Pancreas (tissue), 10 donors: ENCODE measurements around the gene FRMD4B. TPM values are rescaled to one million over a fixed set of nuclear protein-coding genes. Genes with fewer than 3 reads are reported as not detected.

Source experiments
- ATAC-seq, 4 donors: fragments of 200-7000 bp; cut with Tn5 transposase; one replicate each; pipeline versions ENCODE4 v1.8.0 to v1.9.1; 2020; ENCODE audit warnings: mild to moderate bottlenecking in 4 of 4, moderate library complexity in 4 of 4
- DNase-seq, 6 donors: peaks; one replicate each; pipeline ENCODE4 v3.0.0-alpha.2; 2020
- FAIRE-seq: peaks from 2 replicates; lab custom pipeline; 2012; peaks lifted over from hg19 to GRCh38; lab: Jason Lieb, UNC
- H3K27ac ChIP-seq, 4 donors: fragments of 200-600 bp; sonication (generic); 1 replicate in 3 of 4; 2 replicates in 1 of 4; pipeline versions ENCODE4 v1.5.0 to v1.8.0; 2020
- H3K27me3 ChIP-seq, 4 donors: fragments of 200-600 bp; one replicate each; pipeline ENCODE4 v1.8.0; 2021
- H3K36me3 ChIP-seq, 3 donors: fragments of 200-600 bp; sonication (generic) in 1 of 3; one replicate each; pipeline versions ENCODE4 v1.5.0 to v1.8.0; 2020 to 2021
- H3K4me1 ChIP-seq, 3 donors: fragments of 200-600 bp; one replicate each; pipeline ENCODE4 v1.8.0; 2021
- H3K4me3 ChIP-seq, 4 donors: fragments of 200-600 bp; sonication (generic) in 2 of 4; one replicate each; pipeline versions ENCODE4 v1.5.0 to v1.8.0; 2020 to 2021
- H3K9me3 ChIP-seq, 4 donors: fragments of 200-600 bp; one replicate each; pipeline ENCODE4 v1.8.0; 2021
- CTCF ChIP-seq, 4 donors: fragments of 200-600 bp; sonication (generic) in 3 of 4; IDR thresholded peaks; one replicate each; pipeline versions ENCODE4 v1.5.0 to v1.8.0; 2021; ENCODE audit warnings: antibody characterized with exemption in 4 of 4
- whole genome bisulfite sequencing, 2 donors: extraction: QIAGEN DNeasy Blood & Tissue Kit; methylation state at CpG; one replicate each; pipeline ENCODE4 v1.1.7; 2013; 5-methylcytosine and 5-hydroxymethylcytosine counted together
- intact Hi-C, 3 donors: fragments of 100-400 bp; cut with DNase I; formaldehyde crosslinking; loops; one replicate each; pipeline versions ENCODE4 v1.11.1 to v1.14.2; 2022
- polyA plus RNA-seq, 2 donors: library from polyadenylated mRNA; stranded (reverse); fragments of 200-250 nt; gene quantifications; one replicate each; pipeline ENCODE4 v1.2.3, GENCODE V29; 2013
- total RNA-seq, 6 donors: library from RNA; stranded (reverse); fragmentation: NEBNext Ultra II Directional in 4 of 6; extraction: Animal tissue kit (Norgen Biotek cat#: 25700) in 4 of 6; gene quantifications; one replicate each; pipeline versions ENCODE4 v1.2.1 to v1.2.4, GENCODE V29; 2021 to 2023
- donor health status: healthy with polysubstance abuse.
- donor health status: DM: no; HTN: no; CAD: no; lungs with moderate emphysema.
- donor health status: DM: no; HTN: no; CAD: no.
- donor health status: control.
- donor health status: control.
- donor health status: Bipolar disorder and iron deficiency.
- donor health status: DM: yes; HTN: yes; CAD: no.
- donor health status: DM: no; HTN: no; CAD: no.
- donor health status: DM: no; HTN: no; CAD: no.
- donor health status: DM: yes; HTN: yes; CAD: no.

The FRMD4B gene
- total and polyA plus RNA-seq, 8 donors = 4.9 to 20.0 (median 7.3) TPM

- no peak for ATAC-seq
- no peak for FAIRE-seq
- no peak for TF ChIP-seq CTCF (IDR thresholded peaks at IDR 0.05)
Observed at GRCh38 chr3:69392850-69393249, 7.0 kb upstream of the FRMD4B start.

GRCh38 chr3:69392415-69392814 lies 6.5 kb upstream of the FRMD4B start:
- ATAC-seq (no peak), FAIRE-seq (no peak), DNase-seq (no peak)
- Histone ChIP-seq H3K4me1 (no peaks in the 10 kb centered on the region), H3K27ac (no peak overlapping the region), H3K36me3 (no peaks in the 10 kb centered on the region), H3K9me3 (no peaks in the 10 kb centered on the region), H3K27me3 (peaks cover 0 to 5% (median 0%) of the 10 kb centered on the region in 4 donors), H3K4me3 (no peak overlapping the region)
- 72 to 85% methylated on average over 2 of the region's 2 CpGs for whole genome bisulfite sequencing, 2 donors
- no peak for TF ChIP-seq CTCF (IDR thresholded peaks at IDR 0.05)
- intact Hi-C loops = no loop called here

More at GRCh38 chr3:69392850-69393249, 7.0 kb upstream of the FRMD4B start:
- H3K9me3 ChIP-seq = no peaks in the 10 kb centered on the region
- no peak for DNase-seq
- peaks cover 0 to 5% (median 0%) of the 10 kb centered on the region in 4 donors for H3K27me3 ChIP-seq
- no peak overlapping the region for H3K27ac ChIP-seq
- 52 to 71% methylated on average over 3 of the region's 3 CpGs for WGBS, 2 donors
- no peak overlapping the region for H3K4me3 ChIP-seq
- H3K4me1 ChIP-seq = no peaks in the 10 kb centered on the region
- H3K36me3 ChIP-seq = no peaks in the 10 kb centered on the region
- intact Hi-C loops = no loop called here

- no peak overlapping the region for H3K4me3 ChIP-seq
- no peaks in the 10 kb centered on the region for H3K4me1 ChIP-seq
- FAIRE-seq = no peak
- no peaks in the 10 kb centered on the region for H3K36me3 ChIP-seq
- H3K27ac ChIP-seq = no peak overlapping the region
- no peak for DNase-seq
- H3K27me3 ChIP-seq = peaks cover 0 to 5% (median 0%) of the 10 kb centered on the region in 4 donors
- 76 to 86% methylated on average over 1 of the region's 1 CpG for WGBS, 2 donors
- H3K9me3 ChIP-seq = no peaks in the 10 kb centered on the region
- ATAC-seq = no peak
- TF ChIP-seq CTCF (IDR thresholded peaks at IDR 0.05) = no peak
- intact Hi-C loops = no loop called here
Observed at GRCh38 chr3:69391554-69391953, 5.7 kb upstream of the FRMD4B start.

GRCh38 chr3:69390771-69391170 lies 4.9 kb upstream of the FRMD4B start:
- no peaks in the 10 kb centered on the region for H3K4me1 ChIP-seq
- no peak overlapping the region for H3K27ac ChIP-seq
- DNase-seq = no peak
- H3K9me3 ChIP-seq = no peaks in the 10 kb centered on the region
- no peak overlapping the region for H3K4me3 ChIP-seq
- no peak for TF ChIP-seq CTCF (IDR thresholded peaks at IDR 0.05)
- intact Hi-C loops = no loop called here
- WGBS, 2 donors = 73 to 85% methylated on average over 5 of the region's 5 CpGs
- no peaks in the 10 kb centered on the region for H3K36me3 ChIP-seq
- no peak for ATAC-seq
- peaks cover 0 to 5% (median 0%) of the 10 kb centered on the region in 4 donors for H3K27me3 ChIP-seq
- no peak for FAIRE-seq

- no peak for FAIRE-seq
- no peak for TF ChIP-seq CTCF (IDR thresholded peaks at IDR 0.05)
- H3K4me3 ChIP-seq = no peak overlapping the region
- no peaks in the 10 kb centered on the region for H3K36me3 ChIP-seq
- no peak for DNase-seq
- peaks cover 0 to 4% (median 0%) of the 10 kb centered on the region in 3 donors for H3K4me1 ChIP-seq
- H3K27me3 ChIP-seq = peaks cover 0 to 6% (median 0%) of the 10 kb centered on the region in 4 donors
- peak in 1 of 4 donors; percentile 13 for ATAC-seq
- intact Hi-C loops = no loop called here
- 50 to 51% methylated on average over 4 of the region's 4 CpGs for WGBS, 2 donors
- no peak overlapping the region for H3K27ac ChIP-seq
- H3K9me3 ChIP-seq = no peaks in the 10 kb centered on the region
Observed at GRCh38 chr3:69389520-69390248, 3.8 kb upstream of the FRMD4B start.
